Activated CD8-positive, alpha-beta T cell treated with anti-CD3 and anti-CD28 coated beads for 36 hours (primary cell): ENCODE data around the gene COPZ1. TPM values are rescaled to one million over a fixed set of nuclear protein-coding genes. Genes with fewer than 3 reads are reported as not detected.
"Not testable (repeated sequence)": the region's sequence is repeated elsewhere in the genome, so short reads cannot be mapped to it uniquely, and the experiment has no call there.

Experiments
- ATAC-seq: fragments of 200-7000 bp; cut with Tn5 transposase; one replicate; pipeline ENCODE4 v1.10.0; 2021; ENCODE audit warnings: mild to moderate bottlenecking, moderate library complexity
- CTCF ChIA-PET: fragments of 350-600 bp; sonication (Branson Sonifier 250); formaldehyde crosslinking; loops from one replicate; lab custom pipeline; 2021; ENCODE audit warnings: antibody characterized with exemption; lab: Charles Lee
- POLR2A ChIA-PET: fragments of 350-600 bp; sonication (Branson Sonifier 250); formaldehyde crosslinking; loops from one replicate; lab custom pipeline; 2021; ENCODE audit warnings: antibody characterized with exemption; lab: Charles Lee
- DNase-seq: peaks from one replicate; pipeline ENCODE4 v3.0.0-alpha.2; 2020
- H3K27ac Mint-ChIP-seq: one replicate; pipeline ENCODE4 v1.8.0; 2021; ENCODE audit warnings: mild to moderate bottlenecking, mixed read lengths
- H3K27me3 Mint-ChIP-seq: one replicate; pipeline ENCODE4 v1.8.0; 2021; ENCODE audit warnings: mixed read lengths
- H3K36me3 Mint-ChIP-seq: one replicate; pipeline ENCODE4 v1.8.0; 2021; ENCODE audit warnings: low read depth, mixed read lengths
- H3K4me1 Mint-ChIP-seq: one replicate; pipeline ENCODE4 v1.8.0; 2021; ENCODE audit warnings: low read depth, mixed read lengths
- H3K4me3 Mint-ChIP-seq: one replicate; pipeline ENCODE4 v1.8.0; 2021; ENCODE audit warnings: mild to moderate bottlenecking, moderate library complexity, mixed read lengths
- H3K9me3 Mint-ChIP-seq: one replicate; pipeline ENCODE4 v1.8.0; 2021; ENCODE audit warnings: mixed read lengths
- CTCF ChIP-seq: fragments of 200-600 bp; IDR thresholded peaks from one replicate; pipeline ENCODE4 v1.8.0; 2022; ENCODE audit warnings: antibody characterized with exemption, mild to moderate bottlenecking
- intact Hi-C: fragments of 100-400 bp; cut with micrococcal nuclease; formaldehyde crosslinking; loops from one replicate; pipeline ENCODE4 v1.10.0; 2022
- total RNA-seq, 2 experiments: library from RNA; stranded (reverse); gene quantifications; one replicate each; pipeline ENCODE4 v1.2.3, GENCODE V29; 2021

The COPZ1 gene
- total RNA-seq, 2 experiments from 2014 or later: 75.8 to 78.4 TPM

GRCh38 chr12:54306925-54307741 is 17.8 kb upstream of the COPZ1 start:
- Mint-ChIP-seq H3K36me3 (no peaks in the 10 kb centered on the region), H3K4me1 (peaks cover 9% of the 10 kb centered on the region), H3K9me3 (no peaks in the 10 kb centered on the region), H3K27me3 (peaks cover 15% of the 10 kb centered on the region), H3K4me3 (no peak overlapping the region), H3K27ac (no peak overlapping the region)
- intact Hi-C loops: no loop called here
- ChIA-PET POLR2A (interaction anchor here (0.7 to 3.9 kb wide), 9 partner anchors 12 to 51 kb away, joined by 3 to 16 read pairs (median 3); partner anchors contain the start of gene COPZ1), CTCF (interaction anchor here (0.9 to 3.3 kb wide), 12 partner anchors 11 to 97 kb away, joined by 3 to 13 read pairs (median 4); partner anchors contain the start of gene COPZ1)
- TF ChIP-seq CTCF: no peak
- DNase-seq: peak; percentile 44
- ATAC-seq: peak; percentile 69

GRCh38 chr12:54311051-54311450 is 13.9 kb upstream of the COPZ1 start:
- Mint-ChIP-seq H3K27me3 (peaks cover 5% of the 10 kb centered on the region), H3K4me1 (peaks cover 6% of the 10 kb centered on the region), H3K9me3 (no peaks in the 10 kb centered on the region), H3K4me3 (no peak overlapping the region), H3K27ac (no peak overlapping the region), H3K36me3 (no peaks in the 10 kb centered on the region)
- intact Hi-C loops: no loop called here
- DNase-seq: no peak
- POLR2A ChIA-PET: no interaction called here
- ATAC-seq: no peak
- TF ChIP-seq CTCF: no peak
- CTCF ChIA-PET: interaction anchor here (1.4 to 2.0 kb wide), 3 partner anchors 13 to 58 kb away, joined by 3 to 11 read pairs (median 6); partner anchors contain the start of gene COPZ1

GRCh38 chr12:54312309-54312708 is 12.6 kb upstream of the COPZ1 start:
- H3K27me3 Mint-ChIP-seq, H3K9me3 Mint-ChIP-seq, H3K36me3 Mint-ChIP-seq, H3K4me3 Mint-ChIP-seq, ATAC-seq, POLR2A ChIA-PET, H3K27ac Mint-ChIP-seq, DNase-seq, intact Hi-C loops, H3K4me1 Mint-ChIP-seq: not testable (repeated sequence)
- CTCF ChIA-PET: interaction anchor here (1.6 to 2.0 kb wide), 2 partner anchors 25 to 67 kb away, joined by 4 to 6 read pairs; no protein-coding TSS in a partner anchor

GRCh38 chr12:54321363-54321762 is 3.6 kb upstream of the COPZ1 start:
- Mint-ChIP-seq H3K9me3 (no peaks in the 10 kb centered on the region), H3K4me1 (peaks cover 6% of the 10 kb centered on the region), H3K36me3 (peaks cover 3% of the 10 kb centered on the region), H3K27ac (no peak overlapping the region), H3K4me3 (no peak overlapping the region), H3K27me3 (no peaks in the 10 kb centered on the region)
- no peak for DNase-seq
- POLR2A ChIA-PET: interaction anchor here (0.6 to 1.1 kb wide), 2 partner anchors 33 to 40 kb away, joined by 3 to 4 read pairs; no protein-coding TSS in a partner anchor
- intact Hi-C loops: no loop called here
- no peak for ATAC-seq
- no peak for TF ChIP-seq CTCF
- CTCF ChIA-PET: interaction anchor here (1.3 to 9.7 kb wide), 4 partner anchors 15 to 63 kb away, joined by 3 to 93 read pairs (median 6); no protein-coding TSS in a partner anchor

DNA sequence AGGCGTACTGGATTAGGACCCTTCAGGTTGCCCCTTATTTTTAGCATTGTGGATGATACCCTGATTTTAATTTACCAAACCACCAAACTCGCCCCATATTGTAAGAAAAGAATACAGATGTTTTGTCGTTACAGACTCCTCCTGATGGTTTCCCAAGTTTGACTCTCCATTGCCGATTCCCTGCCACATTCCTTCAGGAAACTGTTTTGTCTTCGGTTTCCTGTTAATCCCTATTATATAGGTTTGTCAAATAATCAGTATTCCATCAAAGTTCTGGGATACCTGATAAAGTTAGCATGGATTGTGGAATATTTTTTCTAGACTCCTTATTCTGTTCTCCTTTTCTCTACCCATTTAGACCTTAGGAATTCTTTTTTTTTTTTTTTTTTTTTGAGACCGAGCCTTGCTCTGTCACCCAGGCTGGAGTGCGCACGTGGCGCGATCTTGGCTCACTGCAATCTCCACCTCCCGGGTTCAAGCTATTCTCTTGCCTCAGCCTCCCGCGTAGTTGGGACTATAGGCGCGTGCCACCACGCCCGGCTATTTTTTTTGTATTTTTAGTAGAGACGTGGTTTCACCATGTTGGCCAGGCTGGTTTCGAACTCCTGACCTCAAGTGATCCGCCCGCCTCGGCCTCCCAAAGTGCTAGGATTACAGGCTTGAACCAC is 645 bp downstream of the COPZ1 start:
- H3K27me3 Mint-ChIP-seq, ATAC-seq, H3K36me3 Mint-ChIP-seq, DNase-seq, H3K9me3 Mint-ChIP-seq: not testable (repeated sequence)
- intact Hi-C loops: loop anchor here (2.0 to 5.0 kb wide), 2 partner anchors 37 to 45 kb away; partner anchors contain the start of genes CBX5, GPR84 and HNRNPA1
- peak overlapping the region; percentile 94 for H3K27ac Mint-ChIP-seq
- H3K4me1 Mint-ChIP-seq: peaks cover 35% of the 10 kb centered on the region
- ChIA-PET POLR2A (interaction anchor here (0.8 to 2.1 kb wide), 9 partner anchors 29 to 105 kb away, joined by 3 to 10 read pairs (median 4); partner anchors contain the start of genes CBX5 and HNRNPA1), CTCF (interaction anchor here (0.6 to 9.7 kb wide), 35 partner anchors 9 to 111 kb away, joined by 3 to 93 read pairs (median 6); partner anchors contain the start of gene NFE2)
- peak overlapping the region; percentile 98 for H3K4me3 Mint-ChIP-seq
